Measurements from ENCODE around the gene ATP9B.

GRCh38 chr18:79224381-79224780 lies 155.2 kb downstream of the ATP9B start:
- TF ChIP-seq, protein P1, sequence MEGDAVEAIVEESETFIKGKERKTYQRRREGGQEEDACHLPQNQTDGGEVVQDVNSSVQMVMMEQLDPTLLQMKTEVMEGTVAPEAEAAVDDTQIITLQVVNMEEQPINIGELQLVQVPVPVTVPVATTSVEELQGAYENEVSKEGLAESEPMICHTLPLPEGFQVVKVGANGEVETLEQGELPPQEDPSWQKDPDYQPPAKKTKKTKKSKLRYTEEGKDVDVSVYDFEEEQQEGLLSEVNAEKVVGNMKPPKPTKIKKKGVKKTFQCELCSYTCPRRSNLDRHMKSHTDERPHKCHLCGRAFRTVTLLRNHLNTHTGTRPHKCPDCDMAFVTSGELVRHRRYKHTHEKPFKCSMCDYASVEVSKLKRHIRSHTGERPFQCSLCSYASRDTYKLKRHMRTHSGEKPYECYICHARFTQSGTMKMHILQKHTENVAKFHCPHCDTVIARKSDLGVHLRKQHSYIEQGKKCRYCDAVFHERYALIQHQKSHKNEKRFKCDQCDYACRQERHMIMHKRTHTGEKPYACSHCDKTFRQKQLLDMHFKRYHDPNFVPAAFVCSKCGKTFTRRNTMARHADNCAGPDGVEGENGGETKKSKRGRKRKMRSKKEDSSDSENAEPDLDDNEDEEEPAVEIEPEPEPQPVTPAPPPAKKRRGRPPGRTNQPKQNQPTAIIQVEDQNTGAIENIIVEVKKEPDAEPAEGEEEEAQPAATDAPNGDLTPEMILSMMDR (IDR thresholded peaks at IDR 0.05; ENCODE audit: low read length) = no peak
- TF ChIP-seq EZH2 (optimal IDR thresholded peaks at IDR 0.05; ENCODE audit: low read depth, low read length) (no peak), EZH2phosphoT487 (IDR thresholded peaks at IDR 0.05; ENCODE audit: low read length) (no peak)

Data from MM.1S (cell line).